ENCODE data around the gene TNP2. TPM values are rescaled to one million over a fixed set of nuclear protein-coding genes. Genes with fewer than 3 reads are reported as not detected.

Gene TNP2
- total and polyA plus RNA-seq, 2 experiments from 2014 or later = not detected

- no peaks in the 10 kb centered on the region for H3K4me1 ChIP-seq (ENCODE audit: low read depth)
- H3K9me3 ChIP-seq (ENCODE audit: low read depth) = no peaks in the 10 kb centered on the region
- H3K27ac ChIP-seq = no peak overlapping the region
- H3K27me3 ChIP-seq = no peaks in the 10 kb centered on the region
- no peaks in the 10 kb centered on the region for H3K36me3 ChIP-seq
- no peak for DNase-seq (ENCODE audit: low read depth in 1 of 2, low spot score in 1 of 2)
- TF ChIP-seq, protein P1, sequence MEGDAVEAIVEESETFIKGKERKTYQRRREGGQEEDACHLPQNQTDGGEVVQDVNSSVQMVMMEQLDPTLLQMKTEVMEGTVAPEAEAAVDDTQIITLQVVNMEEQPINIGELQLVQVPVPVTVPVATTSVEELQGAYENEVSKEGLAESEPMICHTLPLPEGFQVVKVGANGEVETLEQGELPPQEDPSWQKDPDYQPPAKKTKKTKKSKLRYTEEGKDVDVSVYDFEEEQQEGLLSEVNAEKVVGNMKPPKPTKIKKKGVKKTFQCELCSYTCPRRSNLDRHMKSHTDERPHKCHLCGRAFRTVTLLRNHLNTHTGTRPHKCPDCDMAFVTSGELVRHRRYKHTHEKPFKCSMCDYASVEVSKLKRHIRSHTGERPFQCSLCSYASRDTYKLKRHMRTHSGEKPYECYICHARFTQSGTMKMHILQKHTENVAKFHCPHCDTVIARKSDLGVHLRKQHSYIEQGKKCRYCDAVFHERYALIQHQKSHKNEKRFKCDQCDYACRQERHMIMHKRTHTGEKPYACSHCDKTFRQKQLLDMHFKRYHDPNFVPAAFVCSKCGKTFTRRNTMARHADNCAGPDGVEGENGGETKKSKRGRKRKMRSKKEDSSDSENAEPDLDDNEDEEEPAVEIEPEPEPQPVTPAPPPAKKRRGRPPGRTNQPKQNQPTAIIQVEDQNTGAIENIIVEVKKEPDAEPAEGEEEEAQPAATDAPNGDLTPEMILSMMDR (IDR thresholded peaks at IDR 0.05; ENCODE audit: low read depth, low read length) = no peak
- H3K4me3 ChIP-seq = no peak overlapping the region
Observed at GRCh38 chr16:11308493-11309283, 39.6 kb upstream of the TNP2 start.

GRCh38 chr16:11307639-11308492 lies 38.7 kb upstream of the TNP2 start:
- TF ChIP-seq, protein P1 (IDR thresholded peaks at IDR 0.05; ENCODE audit: low read depth, low read length) = no peak
- H3K27me3 ChIP-seq = no peaks in the 10 kb centered on the region
- DNase-seq (ENCODE audit: low read depth in 1 of 2, low spot score in 1 of 2) = no peak
- H3K4me3 ChIP-seq = no peak overlapping the region
- no peaks in the 10 kb centered on the region for H3K9me3 ChIP-seq (ENCODE audit: low read depth)
- no peaks in the 10 kb centered on the region for H3K36me3 ChIP-seq
- peaks cover 7% of the 10 kb centered on the region for H3K4me1 ChIP-seq (ENCODE audit: low read depth)
- H3K27ac ChIP-seq = no peak overlapping the region

GRCh38 chr16:11306997-11307638 lies 38.0 kb upstream of the TNP2 start:
- TF ChIP-seq, protein P1 (IDR thresholded peaks at IDR 0.05; ENCODE audit: low read depth, low read length) = no peak
- H3K4me1 ChIP-seq (ENCODE audit: low read depth) = peaks cover 8% of the 10 kb centered on the region
- no peak for DNase-seq (ENCODE audit: low read depth in 1 of 2, low spot score in 1 of 2)
- H3K27ac ChIP-seq = no peak overlapping the region
- H3K9me3 ChIP-seq (ENCODE audit: low read depth) = no peaks in the 10 kb centered on the region
- no peaks in the 10 kb centered on the region for H3K36me3 ChIP-seq
- H3K4me3 ChIP-seq = no peak overlapping the region
- no peaks in the 10 kb centered on the region for H3K27me3 ChIP-seq

DNA sequence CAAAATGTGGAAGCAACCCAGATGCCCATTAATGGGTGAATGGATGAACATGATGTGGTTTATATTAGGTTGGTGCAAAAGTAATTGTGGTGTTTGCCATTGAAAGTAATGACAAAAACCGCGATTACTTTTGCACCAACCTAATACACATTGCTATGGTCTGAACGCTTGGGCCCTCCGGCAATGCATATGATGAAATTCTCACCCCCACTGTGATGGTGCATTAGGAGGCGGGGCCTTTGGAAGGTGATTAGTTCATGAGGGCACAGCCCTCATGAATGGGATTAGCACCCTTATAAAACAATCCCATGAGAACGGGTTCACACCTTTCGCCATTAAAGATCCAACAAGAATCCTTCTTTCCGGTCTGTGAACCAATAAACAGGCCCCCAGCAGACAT lies 37.3 kb upstream of the TNP2 start:
- no peak for DNase-seq (ENCODE audit: low read depth in 1 of 2, low spot score in 1 of 2)
- Histone ChIP-seq H3K4me3 (no peak overlapping the region), H3K4me1 (ENCODE audit: low read depth) (peaks cover 8% of the 10 kb centered on the region), H3K27me3 (no peaks in the 10 kb centered on the region), H3K36me3 (no peaks in the 10 kb centered on the region), H3K9me3 (ENCODE audit: low read depth) (no peaks in the 10 kb centered on the region), H3K27ac (no peak overlapping the region)
- TF ChIP-seq, protein P1 (IDR thresholded peaks at IDR 0.05; ENCODE audit: low read depth, low read length) = no peak

GRCh38 chr16:11303405-11304138 lies 34.4 kb upstream of the TNP2 start:
- no peak for DNase-seq (ENCODE audit: low read depth in 1 of 2, low spot score in 1 of 2)
- TF ChIP-seq, protein P1 (IDR thresholded peaks at IDR 0.05; ENCODE audit: low read depth, low read length) = no peak
- Histone ChIP-seq H3K4me1 (ENCODE audit: low read depth) (peaks cover 8% of the 10 kb centered on the region), H3K36me3 (no peaks in the 10 kb centered on the region), H3K9me3 (ENCODE audit: low read depth) (no peaks in the 10 kb centered on the region), H3K27ac (peak overlapping the region; percentile 45), H3K27me3 (no peaks in the 10 kb centered on the region), H3K4me3 (no peak overlapping the region)

Measured in cardiac muscle cell (in vitro differentiated cells and primary cell).